ENCODE measurements around the gene USH1C.

USH1C gene

GRCh38 chr11:17471501-17471900 is 72.7 kb downstream of the USH1C start:
- no peak for DNase-seq (ENCODE audit: low spot score)

GRCh38 chr11:17469998-17470397 is 74.2 kb downstream of the USH1C start:
- no peak for DNase-seq (ENCODE audit: low spot score)

- DNase-seq (ENCODE audit: low spot score): no peak
Observed at GRCh38 chr11:17468122-17468521, 76.1 kb downstream of the USH1C start.

GRCh38 chr11:17463546-17464174 is 80.6 kb downstream of the USH1C start:
- no peak for DNase-seq (ENCODE audit: low spot score)

- no peak for DNase-seq (ENCODE audit: low spot score)
Observed at GRCh38 chr11:17462940-17463339, 81.3 kb downstream of the USH1C start.

- DNase-seq (ENCODE audit: low spot score): no peak
Observed at GRCh38 chr11:17460406-17460805, 83.8 kb downstream of the USH1C start.

- DNase-seq (ENCODE audit: low spot score): no peak
Observed at GRCh38 chr11:17459236-17459896, 84.8 kb downstream of the USH1C start.

- DNase-seq (ENCODE audit: low spot score): no peak
Observed at GRCh38 chr11:17458268-17458667, 85.9 kb downstream of the USH1C start.

- DNase-seq (ENCODE audit: low spot score): no peak
Observed at GRCh38 chr11:17457396-17458173, 86.6 kb downstream of the USH1C start.

- no peak for DNase-seq (ENCODE audit: low spot score)
Observed at GRCh38 chr11:17452668-17453067, 91.5 kb downstream of the USH1C start.

GRCh38 chr11:17449158-17449557 is 95.1 kb downstream of the USH1C start:
- no peak for DNase-seq (ENCODE audit: low spot score)

- DNase-seq (ENCODE audit: low spot score): no peak
Observed at GRCh38 chr11:17446482-17446881, 97.7 kb downstream of the USH1C start.

- no peak for DNase-seq (ENCODE audit: low spot score)
Observed at GRCh38 chr11:17445240-17445795, 98.9 kb downstream of the USH1C start.

- DNase-seq (ENCODE audit: low spot score): no peak
Observed at GRCh38 chr11:17443926-17444690, 100.1 kb downstream of the USH1C start.

Data from left forelimb (tissue), 1 donor.